Measurements from ENCODE around the gene PCDH15.
A peak's percentile ranks its signal among the peaks of the same experiment; 100 is the strongest.
"Not testable (repeated sequence)": the region's sequence is repeated elsewhere in the genome, so short reads cannot be mapped to it uniquely, and the experiment has no call there.

PCDH15 gene

DNA sequence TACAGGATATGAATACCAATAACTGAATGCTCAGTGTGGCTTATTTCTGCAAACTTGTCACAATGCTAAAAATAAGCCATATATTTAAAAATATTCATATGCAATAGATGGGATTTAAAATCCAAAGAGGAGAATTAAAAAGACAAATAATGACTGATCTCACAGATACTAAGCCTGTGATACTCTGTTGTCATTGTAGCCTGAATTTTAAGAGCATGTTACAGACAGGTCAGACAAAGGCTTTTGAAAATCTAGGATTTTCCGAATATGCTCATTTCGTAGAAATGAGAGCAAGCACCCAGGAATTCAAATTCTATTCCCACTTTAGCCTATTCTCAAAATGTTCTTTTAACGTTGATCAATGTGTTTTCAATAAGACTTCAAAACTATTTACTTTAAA lies 269.7 kb downstream of the PCDH15 start:
- DNase-seq = no peak

DNA sequence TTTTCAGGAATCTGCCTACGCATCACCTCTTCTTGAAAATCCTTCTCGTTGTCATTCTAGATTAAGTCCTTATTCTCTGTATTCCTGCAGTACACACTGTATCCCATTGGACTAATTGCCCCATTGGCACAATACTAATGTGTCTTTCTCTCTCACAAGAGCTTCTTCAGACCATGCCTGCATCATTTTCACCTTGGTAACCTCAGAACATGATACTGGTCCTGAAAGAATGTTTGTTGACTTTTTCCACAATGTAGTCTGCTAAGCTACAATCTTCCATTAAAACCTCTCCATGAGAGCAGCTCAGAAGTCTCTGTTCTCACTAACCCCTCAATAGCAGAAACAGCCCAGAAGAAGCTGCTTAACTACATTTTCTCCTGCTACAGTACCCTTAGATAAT lies 270.7 kb downstream of the PCDH15 start:
- DNase-seq = no peak

DNA sequence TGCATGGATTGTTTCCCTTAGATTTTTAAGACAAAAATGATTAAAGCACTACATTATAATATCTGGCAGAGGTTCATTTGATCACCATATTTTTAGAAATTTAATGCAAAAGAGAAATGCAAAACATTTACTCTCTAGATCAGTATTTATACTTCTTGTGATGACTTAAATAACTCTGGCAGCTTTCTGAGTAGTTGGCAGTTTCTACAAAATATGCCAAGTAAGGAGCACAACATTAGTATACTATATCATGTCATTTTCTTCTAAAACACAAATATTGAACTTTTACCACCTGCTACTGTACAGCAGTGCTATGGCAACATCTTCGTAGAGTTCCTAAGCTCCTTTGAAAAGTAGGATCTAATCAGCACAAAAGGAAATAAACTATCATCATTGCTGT lies 275.2 kb downstream of the PCDH15 start:
- DNase-seq = no peak

DNA sequence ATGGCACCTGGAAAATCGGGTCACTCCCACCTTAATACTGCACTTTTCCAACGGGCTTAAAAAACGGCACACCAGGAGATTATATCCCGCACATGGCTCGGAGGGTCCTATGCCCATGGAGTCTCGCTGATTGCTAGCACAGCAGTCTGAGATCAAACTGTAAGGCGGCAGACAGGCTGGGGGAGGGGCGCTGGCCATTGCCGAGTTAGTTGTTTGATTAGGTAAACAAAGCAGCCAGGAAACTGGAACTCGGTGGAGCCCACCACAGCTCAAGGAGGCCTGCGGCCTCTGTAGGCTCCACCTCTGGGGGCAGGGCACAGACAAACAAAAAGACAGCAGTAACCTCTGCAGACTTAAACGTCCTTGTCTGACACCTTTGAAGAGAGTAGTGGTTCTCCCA lies 285.8 kb downstream of the PCDH15 start:
- not testable (repeated sequence) for DNase-seq

DNA sequence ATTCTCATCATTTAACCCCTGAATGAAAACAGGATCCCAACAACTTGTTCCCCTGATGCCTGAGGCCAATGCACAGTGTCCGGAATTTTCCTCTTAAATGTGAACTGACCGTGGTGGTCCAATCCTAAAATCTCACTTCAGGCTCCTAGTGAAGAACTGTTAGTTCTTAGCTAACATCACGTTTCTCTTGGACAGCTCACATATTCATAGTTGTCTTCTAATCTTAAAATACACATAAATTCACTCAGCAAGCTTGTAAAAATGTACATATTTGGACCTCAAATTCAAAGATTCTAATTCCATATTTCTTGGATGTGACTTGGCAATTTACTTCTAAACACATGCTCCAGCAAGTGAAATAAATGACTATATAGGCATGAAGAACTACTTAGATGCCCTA lies 297.2 kb downstream of the PCDH15 start:
- DNase-seq = no peak

DNA sequence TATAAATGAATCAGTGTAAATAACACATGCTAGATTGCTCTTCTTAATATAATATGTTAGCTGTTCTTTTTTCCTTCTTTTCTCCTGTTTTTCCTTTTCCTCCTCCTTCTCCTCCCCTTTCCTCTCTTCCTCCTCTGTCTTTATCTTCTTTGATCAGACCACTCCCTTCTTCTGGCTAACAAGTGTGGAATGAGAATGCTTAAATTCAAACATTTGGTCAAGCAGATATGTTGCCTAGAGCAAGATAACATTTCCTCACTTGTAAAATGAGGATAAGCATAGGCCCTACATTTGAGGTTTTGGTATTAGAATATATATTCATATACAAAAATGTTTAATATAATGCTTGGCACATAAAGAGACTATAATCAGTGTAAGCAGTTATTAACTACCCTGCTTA lies 299.1 kb downstream of the PCDH15 start:
- DNase-seq = no peak

DNA sequence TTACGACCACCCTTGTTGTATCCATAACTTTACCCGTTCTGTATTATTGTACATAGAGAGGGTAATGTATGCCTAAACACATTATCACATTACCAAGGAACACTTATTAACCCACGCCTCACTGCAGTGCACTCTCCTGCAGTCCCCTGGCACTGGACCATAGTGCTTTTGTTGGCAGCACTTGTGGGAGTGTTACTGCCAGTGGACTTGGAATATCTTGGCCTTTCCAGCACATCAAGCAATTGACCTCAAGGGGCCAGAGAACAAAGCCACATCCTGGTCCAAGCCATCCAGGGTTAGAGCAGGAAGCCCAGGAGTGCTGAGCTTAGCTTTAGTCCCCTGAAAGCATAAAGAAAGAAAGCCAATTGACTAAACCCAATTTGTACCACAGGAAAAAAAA lies 304.2 kb downstream of the PCDH15 start:
- DNase-seq = no peak

DNA sequence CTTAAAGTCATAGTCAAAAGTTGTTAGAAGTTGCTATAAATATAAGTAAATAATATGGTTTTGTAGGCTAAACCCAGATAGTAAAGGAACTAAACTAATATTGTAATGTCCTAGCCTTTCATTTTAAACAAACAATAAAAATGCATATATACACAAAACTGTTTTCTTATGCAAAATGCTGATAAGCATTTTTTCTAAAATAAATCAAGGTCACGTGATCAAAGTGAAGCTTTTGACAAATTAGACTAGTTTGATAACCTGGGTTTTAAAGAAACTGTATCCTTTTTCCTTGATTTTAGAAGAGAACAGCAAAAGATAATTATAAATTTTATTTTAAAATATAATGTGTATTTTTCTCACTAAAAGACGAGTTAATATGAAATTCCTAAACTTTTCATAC lies 313.3 kb downstream of the PCDH15 start:
- no peak for DNase-seq

DNA sequence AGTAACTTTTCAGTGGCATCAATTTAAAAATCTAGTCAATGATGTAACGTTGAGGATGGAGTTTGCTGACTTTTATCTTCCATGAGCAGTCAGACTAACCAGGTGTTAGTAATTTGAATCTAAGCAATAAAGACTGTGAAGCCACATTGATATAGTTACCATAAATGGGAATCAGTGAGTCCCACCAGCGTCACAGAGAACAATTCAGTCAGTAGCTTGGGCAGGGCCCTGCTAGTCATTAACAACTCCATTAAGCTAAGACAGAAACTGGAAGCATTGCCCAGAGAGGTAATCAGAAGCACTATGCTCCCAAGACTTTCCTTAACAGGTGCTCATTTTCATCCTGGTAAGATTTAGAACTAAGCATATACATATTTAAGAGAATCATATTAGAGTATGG lies 315.1 kb downstream of the PCDH15 start:
- no peak for DNase-seq

DNA sequence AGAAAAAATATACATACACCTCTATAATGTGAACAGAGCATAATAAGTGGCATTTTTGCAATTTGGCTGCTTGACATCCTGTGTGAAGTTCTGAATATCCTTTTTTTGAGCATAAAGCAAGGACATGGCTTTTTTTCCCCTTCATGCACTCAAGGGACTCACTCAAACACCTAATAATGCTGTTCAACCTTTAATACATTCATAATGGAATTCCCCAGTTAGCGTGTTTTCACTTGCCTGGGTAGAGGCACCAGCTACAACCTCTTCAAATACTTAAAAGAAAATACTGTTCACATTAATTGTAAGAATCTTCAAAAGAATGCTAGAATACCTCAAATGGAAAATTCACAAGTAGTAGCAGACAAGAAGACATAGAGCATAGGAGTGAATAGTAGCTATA lies 316.8 kb downstream of the PCDH15 start:
- DNase-seq = no peak

DNA sequence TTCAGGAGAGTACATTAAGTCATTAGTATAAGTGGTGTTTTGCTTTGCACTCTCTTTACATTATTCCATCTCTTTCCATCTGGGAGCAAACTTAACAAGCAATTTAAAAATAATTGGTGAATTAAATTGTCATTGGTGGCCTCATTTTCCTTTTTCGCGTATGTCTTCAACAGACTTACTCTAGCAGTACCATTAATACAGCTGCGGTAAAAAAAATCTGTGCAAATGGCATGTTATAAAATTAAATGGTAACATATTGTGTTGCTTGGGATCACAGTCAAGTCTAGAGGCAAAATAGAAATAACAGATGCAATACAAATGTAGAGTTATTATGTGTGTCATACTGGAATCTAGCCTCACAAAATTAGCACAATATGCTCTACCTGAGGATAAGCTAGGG lies 322.4 kb downstream of the PCDH15 start:
- DNase-seq = no peak

DNA sequence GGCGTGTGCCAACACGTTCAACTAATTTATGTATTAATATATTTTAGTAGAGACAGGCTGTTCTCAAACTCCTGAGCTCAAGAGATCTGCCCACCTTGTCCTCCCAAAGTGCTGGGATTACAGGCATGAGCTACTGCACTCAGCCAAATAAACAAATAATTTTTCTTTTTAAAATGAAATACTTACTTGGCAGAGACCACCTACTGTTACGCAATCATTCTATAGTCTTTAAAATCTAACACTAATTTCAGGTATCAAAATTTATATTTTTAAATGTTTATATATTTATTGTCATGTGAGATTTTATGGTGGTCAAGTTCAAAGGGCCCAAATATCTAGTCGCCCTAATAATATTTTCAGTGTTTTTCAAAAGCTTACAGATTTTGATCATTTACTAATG lies 323.3 kb downstream of the PCDH15 start:
- no peak for DNase-seq

DNA sequence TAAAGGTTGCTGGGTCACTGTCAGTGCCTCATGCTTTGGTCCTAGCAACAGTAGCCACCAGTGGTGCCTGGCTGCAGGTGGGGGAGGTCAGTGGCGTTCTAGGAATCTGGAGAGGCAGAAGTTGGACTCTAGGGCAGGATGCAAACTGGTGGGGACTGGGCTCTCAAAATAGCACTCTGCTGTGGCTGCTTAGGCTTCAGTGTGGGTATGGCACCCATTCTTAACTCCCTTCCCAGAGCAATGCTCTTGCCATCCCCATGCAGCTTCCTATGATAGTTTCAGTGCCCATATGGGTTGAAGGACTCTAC lies 330.8 kb downstream of the PCDH15 start:
- DNase-seq = no peak

DNA sequence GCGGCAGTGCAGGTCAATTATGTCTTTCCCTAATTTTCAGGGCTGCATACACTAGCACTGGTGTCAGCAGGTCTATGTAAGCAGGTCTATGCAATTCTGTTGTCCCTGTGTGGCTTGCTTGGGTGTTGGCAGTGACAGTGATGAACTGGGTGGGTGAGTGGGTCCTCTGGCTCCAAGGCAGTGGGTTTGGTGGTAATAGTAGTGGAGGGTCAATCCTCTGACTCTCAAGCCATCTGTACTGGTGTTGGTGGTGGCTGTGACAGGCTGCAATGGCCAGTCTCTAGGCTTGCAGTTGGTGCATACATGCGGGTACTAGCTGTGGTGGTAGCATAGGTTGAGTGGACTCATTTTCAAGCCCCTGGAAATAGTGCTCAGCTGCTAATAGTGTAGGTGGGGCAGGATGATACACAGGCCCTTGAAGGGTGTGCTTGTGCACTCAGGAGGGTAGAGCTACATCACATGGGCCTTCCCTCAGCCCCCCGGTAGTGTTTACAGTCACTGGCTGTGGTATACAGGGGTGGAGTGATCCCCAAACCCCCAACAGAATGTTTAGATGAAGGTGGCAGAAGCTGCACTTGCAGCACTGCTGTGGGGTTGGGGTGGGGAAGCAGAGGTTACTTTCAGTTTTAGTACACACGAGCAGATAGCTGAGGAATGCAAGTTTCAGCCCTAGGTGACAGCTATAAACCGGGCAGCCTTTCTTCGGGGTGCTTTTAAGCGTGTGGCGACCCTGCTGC lies 331.3 kb downstream of the PCDH15 start:
- DNase-seq = no peak

DNA sequence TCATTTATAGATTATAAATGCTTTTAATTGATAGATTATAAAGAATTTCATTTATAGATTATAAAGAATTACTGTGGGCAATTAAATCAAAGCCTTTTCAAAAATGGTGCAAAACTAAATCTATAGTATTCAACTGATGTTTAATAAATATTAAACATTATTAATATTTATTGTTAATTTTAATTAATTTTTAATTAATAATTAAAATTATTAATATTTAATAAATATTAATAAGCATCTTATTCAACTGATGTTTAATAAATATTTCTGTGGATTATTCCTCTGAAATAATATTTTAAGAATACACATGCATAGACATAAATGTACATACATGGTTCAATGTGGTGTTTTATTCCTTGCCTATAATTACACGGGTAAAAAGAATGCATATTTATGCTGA lies 346.8 kb downstream of the PCDH15 start:
- no peak for DNase-seq

DNA sequence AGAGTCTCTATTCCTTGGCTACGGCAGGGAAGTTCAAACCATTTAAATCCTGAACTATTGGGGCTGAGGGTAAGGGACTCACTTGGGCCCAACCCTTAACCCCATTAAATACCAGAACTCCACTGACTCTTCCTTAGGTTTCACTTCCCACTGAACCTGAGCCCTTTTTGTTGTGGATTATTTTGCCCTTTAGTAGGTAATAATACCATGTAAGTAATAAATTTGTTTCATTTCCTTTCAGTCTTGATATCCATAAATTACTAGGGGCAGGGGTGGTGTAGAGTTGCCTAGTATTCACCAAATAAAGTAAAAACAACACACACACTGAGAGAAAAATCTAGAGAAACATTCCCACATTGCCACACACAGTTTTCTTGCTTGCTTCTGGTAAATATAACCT lies 352.0 kb downstream of the PCDH15 start:
- DNase-seq = no peak

DNA sequence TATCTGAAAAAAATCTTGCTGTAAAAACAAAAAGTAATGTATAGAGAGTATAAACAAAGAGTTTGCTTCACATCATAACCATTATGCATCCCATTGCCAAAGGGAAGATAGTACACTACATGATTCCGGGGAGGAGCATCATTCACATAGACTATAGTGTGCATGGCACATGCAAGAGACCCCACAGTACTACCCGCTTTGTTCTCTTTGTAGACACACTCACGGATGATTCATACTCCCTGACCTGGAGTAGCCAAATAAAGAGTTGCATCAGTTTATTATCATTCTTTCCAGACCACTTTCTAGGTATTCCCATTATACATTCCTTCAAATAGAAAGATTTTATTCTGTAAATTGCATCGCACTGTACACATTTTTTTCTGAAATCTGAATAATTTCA lies 356.9 kb downstream of the PCDH15 start:
- no peak for DNase-seq

DNA sequence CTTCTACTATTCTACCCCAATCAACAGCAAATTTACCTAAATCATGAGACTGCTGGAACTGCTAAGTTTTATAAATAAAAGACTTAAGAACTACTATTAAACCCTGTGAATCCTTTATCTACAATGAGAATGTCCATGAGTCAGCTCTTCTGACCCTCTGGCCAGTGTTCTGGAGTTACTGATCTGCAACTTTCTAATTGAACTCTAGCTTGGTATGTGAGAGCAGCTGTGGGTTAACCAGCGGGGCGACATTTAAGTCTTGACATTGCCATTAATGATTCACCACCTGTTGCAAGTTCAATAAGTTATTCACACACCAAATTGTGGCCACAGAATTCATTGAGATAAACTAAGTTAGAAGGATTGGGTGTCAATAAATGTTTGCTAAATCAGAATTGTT lies 359.8 kb downstream of the PCDH15 start:
- no peak for DNase-seq

DNA sequence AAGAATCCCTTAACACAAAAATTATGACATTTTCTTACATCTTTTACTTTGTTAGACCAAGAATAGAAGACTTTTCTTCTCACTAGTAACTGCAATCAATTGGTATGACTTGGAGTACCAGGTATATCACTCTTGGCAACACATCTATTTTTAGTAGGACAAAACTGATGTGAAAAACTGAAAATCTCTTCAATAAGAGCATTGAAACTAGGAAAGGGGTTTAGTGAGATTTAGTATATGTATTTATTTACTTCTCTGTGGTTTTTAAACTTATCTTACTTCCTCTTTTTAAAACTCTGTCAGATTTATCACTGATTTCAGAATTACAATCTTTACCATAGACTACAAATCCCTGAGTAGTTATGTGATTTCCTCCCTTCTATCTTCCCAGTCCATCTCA lies 366.2 kb downstream of the PCDH15 start:
- peak; percentile 2 for DNase-seq

DNA sequence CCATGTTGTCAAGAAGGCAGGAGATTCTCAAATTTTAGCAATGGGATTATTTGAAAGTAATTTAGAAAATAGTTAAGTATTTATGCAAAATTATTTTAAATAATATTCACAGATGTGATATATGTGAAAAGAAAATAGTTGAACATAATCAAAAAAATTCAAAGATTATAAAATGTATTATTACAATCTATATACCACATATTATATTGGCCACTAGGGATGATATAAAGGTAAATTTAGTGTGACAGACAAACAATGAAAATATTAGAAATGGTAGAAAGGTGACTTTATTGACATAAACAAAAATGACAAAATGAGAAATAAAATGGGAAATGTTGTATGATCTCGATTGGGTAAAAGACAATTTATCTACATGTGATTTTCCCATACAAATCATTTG lies 385.5 kb downstream of the PCDH15 start:
- DNase-seq = peak; percentile 1

DNA sequence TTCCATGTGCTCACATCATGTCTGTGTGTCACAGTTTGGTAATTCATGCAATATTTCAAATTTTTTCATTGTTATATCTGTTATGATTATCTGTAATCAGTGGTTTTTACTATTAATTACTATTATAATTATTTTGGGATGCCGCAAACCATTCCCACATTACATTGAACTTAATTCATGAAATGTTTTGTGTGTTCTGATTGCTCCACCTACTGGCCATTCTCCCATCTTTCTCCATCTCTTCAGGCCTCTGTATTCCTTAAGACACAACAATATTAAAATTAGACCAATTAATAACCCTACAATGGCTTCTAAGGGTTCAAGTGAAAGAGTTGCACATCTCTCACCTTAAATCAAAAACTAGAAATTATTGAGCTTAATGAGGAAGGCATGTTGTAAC lies 398.5 kb downstream of the PCDH15 start:
- peak; percentile 44 for DNase-seq

DNA sequence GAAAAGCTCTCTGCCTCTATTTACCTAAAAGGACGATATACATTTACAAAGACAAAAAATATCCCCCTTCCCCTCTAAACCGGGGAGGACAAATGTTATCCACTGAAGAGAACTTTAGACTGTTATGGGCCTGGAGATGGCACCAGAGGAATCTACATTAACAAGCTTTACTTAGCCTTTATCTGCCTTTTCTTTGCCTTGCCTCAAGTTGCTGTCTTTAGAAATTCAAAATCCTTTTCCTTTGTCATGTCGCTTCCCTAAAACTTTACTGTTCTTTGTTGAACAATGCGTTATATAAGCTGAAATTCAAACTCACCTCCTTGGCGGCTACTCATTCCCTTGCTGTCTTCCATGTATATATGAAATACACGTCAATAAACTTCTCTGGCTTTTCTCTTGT lies 405.0 kb downstream of the PCDH15 start:
- no peak for DNase-seq

DNA sequence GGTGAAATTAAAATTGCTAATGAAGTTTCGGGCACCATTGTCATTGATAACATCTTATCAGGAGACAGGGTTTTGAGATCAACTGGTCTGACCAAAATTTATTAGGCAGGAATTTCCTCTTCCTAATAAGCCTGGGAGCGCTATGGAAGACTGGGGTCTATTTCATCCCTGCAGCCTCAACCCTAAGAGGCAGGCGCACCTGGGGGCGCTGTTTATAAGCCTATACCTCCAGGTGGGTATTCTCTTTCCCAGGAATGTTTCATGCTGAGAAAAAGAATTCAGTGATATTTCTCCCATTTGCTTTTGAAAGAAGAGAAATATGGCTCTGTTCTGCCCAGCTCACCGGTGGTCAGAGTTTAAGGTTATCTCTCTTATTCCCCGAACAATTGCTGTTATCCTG lies 406.4 kb downstream of the PCDH15 start:
- DNase-seq = not testable (repeated sequence)

DNA sequence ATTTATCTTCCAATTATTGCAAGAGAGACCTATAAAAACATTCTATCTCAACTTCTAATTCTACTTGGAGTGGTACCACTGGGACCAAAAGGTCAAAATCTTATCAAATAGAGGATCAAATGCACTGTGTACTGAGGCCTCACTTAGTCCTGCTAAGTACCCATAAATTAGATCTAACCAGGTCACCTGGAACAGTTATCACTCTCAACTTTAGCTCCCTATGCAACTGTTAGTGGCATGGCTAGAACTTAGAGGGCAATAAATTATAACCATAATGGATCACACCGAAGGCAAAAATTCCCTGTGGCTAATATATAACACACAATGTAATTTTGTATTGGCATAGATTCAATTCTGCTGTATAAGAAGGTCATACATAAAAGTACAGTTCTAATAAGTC lies 428.9 kb downstream of the PCDH15 start:
- no peak for DNase-seq

DNA sequence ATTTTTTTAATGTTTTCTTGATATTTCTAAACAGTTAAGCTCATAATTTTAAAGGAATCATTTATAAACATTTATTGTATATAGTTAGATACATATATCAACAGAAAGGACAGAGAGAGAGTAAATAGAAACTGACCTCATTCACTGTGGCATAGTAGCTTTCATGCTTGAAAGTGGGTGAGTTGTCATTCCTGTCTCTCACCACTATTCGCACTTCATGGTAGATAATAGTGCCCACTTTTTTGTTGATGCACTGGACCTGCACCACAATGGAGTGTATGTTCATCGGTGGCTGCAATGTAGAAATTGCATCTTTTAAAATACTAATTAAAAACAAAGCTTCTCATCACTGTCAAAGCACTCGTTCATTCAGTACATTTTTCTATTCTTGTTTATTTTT lies 432.0 kb downstream of the PCDH15 start:
- DNase-seq = no peak

DNA sequence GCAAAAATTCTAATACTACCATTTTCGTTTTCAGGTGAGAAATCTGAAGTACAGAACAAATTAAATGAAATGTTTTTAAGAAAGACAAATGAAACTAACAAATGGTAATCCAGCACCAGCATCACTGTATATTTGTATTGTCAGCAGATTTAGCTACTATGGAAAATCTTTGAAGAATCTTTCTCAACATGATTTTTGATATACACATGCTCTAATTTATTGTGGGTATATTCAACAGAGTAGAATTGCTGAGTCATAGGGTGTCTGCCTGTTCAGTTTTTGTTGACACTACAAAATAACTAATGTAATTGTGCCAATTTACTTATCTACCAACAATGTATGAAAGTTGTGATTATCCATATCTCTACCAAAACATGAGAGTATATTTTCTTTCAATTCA lies 437.6 kb downstream of the PCDH15 start:
- peak; percentile 3 for DNase-seq
